ENCODE results near the gene ADGRD1.
"Not testable (repeated sequence)": the region's sequence is repeated elsewhere in the genome, so short reads cannot be mapped to it uniquely, and the experiment has no call there.

The ADGRD1 gene

DNA sequence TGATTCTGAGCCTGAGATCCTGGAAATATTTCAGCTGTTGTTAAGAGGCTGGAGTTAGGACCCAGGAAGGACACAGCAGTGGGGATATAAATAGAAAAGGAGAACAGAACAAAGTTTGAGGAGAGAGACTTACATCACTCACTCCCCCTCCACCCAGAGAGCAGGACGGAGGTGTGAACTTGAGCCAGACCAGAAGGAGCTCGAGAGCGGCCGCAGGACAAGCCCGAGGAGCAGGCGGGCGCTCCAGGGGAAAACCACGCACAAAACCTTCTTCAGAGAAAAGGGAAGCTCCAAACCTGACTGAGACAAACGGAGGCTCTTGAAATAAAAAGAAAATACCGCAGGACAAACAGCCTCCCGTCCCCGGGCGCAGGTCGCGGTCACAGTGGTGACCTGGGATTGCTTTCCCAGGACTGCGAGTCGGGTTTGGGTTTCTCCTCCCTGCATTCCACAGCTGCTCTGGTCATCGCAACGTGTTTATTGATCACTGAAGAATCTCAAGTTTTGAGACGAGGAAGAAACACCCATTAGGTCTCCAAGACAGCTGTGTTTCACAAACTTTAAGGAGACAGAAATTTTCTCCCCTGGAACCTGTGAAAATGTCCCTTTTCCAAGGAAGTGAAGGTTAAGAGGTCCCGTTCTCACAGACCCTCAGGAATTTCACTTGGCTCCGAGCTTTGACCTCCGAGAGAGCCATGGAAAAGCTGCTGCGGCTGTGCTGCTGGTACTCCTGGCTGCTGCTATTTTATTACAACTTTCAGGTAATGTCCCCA is at the start of gene ADGRD1:
TSS of gene ADGRD1 (plus strand) at position 137 of the 773 bp plus-strand sequence. CDS start at position 696, 559 bp downstream.
- DNase-seq: peak; percentile 49

DNA sequence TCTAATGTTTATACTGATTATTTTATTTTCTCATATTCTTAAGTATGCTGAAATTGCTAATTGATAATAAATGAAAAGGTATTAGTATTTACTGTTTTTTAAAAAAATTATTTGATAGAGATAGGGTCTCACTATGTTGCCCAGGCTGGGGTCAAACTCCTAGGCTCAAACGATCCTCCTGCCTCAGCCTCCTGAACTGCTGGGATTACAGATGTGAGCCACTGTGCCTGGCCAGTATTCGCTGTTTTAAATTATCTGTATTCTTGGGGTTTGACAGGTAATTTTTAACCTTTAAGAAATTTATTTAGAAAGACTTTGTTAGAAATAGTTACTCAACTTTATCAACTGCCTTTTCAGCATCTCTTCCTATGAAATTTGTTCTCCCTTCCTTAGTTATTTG is 49.6 kb upstream of the ADGRD1 start:
- no peak for DNase-seq

DNA sequence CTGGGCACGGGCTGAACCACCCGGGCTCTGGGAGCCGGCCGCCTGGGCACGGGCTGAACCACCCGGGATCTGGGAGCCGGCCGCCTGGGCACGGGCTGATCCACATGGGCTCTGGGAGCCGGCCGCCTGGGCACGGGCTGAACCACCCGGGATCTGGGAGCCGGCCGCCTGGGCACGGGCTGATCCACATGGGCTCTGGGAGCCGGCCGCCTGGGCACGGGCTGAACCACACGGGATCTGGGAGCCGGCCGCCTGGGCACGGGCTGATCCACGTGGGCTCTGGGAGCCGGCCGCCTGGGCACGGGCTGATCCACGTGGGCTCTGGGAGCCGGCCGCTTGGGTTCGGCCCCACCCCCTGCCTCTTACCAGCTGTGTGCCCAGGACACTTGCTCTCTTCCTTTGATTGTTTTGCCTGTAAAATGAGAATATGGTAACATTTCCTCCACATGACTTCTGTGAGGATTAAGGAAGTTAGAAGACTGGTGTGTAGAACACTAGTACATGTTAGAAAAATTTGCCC is 48.7 kb upstream of the ADGRD1 start:
- DNase-seq: not testable (repeated sequence)

DNA sequence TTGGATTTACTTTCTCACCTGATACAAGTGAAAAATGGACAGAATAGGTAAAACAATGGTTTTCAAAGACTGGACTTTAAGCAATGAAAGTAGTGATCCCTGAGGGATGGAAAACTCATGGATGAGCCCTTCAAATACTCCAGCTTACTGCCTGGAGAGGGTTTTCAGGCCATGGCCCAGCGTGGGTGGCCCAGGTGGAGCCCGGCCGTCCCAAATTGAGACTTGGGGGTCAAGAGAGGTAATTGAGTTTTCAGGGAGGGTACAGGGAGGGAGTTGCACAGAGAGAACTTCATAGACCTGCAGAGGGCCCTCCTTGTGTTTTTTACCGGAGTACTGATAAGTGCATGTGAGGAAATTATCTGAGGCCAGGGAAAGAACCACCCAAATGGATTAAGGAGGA is 44.6 kb upstream of the ADGRD1 start:
- no peak for DNase-seq

DNA sequence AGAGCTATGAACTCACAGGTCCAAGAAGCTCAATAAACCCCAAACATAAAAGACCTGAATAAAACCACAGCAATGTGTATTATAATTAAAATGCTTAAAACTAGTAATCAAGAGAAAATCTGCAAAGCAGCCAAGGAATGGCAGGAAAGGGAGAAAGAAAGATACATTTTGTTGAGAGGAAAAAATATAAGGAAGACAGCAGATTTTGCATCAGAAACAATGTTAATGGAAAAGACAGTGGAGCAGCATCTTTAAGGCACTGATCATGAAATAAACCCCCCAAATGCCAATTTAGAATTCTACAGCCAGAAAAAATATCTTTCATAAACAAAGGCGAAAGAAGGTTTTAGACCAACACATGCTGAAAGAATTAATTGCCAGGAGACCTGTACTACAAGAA is 42.5 kb upstream of the ADGRD1 start:
- no peak for DNase-seq

DNA sequence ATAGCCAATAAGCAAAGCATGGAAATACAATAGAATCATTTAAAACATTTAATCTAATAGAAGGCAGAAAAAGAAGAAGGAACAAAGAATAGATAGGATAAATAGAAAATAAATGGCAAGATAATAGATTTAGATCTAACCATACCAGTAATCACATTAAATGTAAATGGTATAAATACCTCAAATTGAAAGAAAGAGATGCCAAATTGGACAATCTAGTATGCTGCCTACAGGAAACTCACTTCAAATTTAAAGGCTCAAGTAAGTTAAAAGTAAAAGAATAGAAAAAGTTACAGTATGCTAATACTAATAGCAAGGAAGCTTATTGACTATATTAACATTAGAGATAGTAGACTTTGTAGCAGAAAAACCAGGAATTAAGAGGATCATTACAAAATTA is 41.8 kb upstream of the ADGRD1 start:
- no peak for DNase-seq

DNA sequence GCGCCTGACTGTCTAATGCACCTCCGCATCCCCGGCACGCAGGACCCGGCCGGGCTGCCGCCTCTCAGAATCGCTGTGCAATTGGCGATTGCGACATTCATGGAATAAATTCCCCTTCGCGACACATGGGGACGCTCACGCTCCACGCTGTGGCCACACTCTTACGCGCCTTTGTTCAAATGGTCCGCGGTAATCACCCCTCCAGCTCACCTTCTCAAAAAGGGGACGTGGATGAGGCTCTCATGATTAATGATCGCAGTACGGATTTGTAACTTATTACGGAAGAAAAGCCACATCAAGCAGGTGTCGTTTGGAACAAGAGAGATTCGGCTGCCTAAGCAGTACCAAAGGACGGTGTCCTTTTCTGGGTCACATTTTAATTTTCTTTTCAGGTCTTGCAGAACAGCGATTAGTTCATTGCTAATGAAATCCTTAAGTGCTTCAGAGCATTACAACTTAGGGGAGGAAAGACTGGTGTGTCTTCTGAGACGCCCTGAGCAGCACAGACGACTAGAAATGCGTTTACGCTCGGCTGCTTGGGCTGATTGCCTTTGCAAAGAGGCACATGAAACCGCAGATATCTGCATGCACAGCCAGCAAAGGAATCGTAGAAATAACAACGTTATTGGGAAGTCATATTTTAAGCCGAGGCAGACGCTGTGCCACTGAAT is 37.3 kb upstream of the ADGRD1 start:
- peak; percentile 63 for DNase-seq

DNA sequence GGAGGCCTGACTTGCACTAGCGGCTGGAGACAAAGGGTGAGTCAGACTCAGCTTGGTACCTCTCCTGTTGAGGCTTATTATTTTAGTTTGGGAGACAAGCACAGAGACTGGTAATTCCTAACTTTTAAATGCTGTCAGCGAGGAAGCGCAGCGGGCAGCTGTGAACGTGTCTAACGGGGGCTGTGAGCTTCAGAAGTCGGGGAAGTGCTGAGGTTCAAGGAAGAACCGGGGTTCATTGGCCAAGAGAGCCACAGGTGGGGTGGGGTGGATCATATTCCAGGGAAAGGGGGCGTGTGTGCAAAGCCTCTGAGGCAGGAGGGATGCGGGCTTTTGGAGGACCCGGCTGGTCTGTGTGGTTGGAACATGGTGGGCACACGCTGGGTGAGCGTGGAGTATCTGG is 36.1 kb upstream of the ADGRD1 start:
- DNase-seq: no peak

DNA sequence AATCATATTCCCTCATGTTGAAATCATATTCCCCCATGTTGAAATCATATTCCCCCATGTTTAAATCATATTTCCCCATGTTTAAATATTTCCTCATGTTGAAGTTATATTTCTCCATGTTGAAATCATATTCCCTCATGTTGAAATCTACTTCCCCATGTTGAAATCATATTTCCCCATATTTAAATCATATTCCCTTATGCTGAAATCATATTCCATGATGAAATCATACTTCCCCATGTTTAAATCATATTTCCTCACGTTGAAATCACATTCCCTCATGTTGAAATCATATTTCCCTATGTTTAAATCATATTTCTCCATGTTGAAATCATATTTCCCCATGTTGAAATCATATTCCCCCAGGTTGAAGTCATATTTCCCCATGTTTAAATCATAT is 34.6 kb upstream of the ADGRD1 start:
- peak; percentile 58 for DNase-seq

DNA sequence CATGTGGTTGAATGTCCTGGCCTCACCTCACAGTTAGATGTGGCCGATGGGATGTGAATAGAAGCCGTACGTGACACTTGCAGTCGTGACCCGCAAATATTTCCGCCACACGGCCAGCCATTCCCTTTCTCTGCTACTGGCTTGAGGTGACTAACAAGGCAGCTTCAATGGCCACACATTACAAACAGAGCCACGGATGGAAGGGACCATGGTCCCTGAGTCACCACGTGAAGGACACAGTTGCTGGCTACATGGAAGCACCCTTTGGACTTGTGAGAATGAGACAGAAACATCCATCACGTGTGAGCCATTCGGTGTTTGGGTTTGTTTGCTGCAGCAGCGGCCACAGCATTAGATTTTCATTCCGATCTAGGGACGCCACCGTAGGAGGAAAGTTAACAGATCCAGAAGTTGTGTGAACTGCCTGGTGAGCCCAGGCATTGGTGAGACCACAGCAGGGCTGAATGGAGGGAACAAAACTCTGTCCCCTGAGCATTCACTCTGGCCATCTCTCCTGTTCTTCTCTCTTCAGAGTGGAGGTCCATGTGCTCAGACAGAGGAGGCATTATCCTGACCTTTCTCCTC is 33.5 kb upstream of the ADGRD1 start:
- DNase-seq: no peak

DNA sequence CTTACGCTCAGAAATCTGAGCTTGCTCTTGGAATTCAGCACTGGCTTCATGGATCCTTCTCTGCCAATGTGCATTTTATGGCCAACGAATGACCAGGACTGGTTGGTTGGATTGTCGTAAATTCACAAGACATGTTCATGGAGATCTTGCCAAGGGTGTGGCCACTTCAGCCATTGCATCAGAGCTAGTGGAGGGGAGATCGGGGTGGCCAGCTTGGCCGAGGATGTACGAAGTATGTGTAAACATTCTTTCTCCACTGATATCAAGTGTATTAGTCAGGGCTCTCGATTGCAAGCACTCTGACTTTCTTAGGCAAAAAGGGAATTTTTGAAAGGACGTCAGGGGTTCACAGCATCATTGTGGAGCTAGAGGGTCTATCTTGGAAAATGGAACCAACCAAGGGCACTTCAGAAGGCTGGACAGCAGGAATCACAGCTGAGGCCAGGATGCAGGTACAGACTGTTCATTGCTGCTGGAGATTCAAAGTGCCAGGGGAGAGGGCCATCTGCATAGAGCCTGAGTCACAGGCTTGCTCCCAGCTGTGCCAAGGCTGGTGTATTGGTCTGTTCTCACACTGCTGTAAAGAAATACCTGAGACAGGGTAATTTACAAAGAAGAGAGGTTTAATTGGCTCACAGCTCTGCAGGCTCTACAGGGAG is 32.9 kb upstream of the ADGRD1 start:
- DNase-seq: no peak

DNA sequence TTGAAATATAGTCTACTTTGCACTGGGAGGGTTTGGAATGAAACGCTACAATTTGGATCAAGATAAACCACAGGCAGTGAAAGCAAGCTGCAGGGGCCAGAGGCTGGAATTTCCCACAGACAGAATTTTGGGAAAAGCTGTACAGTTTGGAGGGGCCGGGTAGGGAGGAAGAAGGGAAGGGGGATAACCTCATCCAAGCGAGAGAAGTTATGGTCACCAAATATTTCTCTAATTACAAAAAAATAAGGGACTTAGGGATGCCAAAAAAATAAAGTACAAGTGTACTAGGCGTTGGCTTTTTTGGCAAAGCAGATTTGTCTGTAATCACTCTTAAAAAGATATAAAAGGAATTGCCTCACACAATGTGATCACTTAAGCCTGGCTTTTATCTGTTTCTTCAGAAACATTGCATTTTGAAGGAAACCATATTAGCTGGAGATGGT is 31.2 kb upstream of the ADGRD1 start:
- no peak for DNase-seq

DNA sequence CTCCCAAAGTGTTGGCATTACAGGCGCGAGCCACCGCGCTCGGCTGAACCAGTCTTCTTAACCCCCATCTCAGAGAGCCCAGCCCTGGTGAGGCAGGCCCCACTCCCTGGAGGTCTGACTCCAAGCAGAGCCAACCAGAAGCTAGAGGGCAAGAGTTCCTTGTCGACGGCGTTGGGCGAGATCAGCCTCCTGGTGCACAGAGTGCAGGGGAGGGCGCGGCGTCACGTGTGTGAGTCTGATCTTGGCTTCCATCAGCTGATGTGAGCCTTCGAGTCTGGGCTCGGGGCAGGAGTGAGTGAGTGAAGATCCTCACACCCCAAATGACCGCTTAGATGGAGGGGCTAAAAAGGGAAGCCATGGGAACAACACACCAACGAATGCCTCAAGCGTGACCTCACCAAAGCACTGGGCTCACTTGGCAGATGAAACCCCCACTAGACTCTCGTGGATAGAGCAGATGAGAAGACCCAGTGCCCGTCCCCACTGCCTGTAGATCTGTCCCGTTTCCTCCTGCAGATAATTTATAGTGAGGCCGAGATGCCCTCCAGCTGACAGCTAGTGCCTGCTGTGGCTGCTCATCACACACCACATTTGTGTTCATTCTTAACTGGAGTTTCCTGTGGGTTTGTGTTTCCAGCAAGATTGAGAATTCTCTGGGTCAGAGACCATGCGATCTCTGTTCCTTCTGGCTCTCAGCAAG is 28.6 kb upstream of the ADGRD1 start:
- no peak for DNase-seq

DNA sequence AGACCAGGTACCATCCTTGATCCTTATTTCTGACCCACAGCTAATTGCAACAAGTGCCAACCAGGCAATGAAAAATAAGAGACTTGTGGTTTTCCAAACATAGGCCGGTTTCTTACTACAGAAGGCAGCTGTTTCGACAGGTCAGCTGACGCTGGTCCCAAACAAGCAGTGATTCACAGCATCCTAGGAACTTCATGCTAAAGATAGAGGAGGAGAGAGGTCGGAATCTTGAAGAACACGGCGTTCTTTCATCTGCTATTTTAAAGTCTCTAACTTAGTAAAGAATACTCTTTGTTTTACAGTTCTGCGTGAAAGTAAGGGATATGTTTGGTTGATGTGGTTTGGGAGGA is 28.1 kb upstream of the ADGRD1 start:
- no peak for DNase-seq

DNA sequence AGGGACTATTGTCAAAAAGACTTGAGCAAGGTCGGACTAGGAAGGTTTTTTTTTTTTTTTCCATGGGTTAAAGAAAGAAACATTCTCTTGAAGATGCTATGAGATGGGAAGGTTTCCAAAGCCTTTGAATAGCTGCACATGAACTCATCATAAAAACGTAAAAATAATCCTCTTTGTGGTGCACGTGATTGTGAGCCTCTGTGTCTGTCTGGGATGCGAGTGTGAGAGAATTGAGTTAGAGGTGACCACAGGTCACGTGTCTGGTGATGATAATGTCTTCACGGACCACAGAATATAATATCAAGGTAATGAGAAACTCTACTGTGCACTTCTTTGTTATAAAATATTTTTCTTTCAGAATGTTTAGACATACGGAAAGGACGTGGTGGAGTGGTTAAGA is 24.3 kb upstream of the ADGRD1 start:
- no peak for DNase-seq

DNA sequence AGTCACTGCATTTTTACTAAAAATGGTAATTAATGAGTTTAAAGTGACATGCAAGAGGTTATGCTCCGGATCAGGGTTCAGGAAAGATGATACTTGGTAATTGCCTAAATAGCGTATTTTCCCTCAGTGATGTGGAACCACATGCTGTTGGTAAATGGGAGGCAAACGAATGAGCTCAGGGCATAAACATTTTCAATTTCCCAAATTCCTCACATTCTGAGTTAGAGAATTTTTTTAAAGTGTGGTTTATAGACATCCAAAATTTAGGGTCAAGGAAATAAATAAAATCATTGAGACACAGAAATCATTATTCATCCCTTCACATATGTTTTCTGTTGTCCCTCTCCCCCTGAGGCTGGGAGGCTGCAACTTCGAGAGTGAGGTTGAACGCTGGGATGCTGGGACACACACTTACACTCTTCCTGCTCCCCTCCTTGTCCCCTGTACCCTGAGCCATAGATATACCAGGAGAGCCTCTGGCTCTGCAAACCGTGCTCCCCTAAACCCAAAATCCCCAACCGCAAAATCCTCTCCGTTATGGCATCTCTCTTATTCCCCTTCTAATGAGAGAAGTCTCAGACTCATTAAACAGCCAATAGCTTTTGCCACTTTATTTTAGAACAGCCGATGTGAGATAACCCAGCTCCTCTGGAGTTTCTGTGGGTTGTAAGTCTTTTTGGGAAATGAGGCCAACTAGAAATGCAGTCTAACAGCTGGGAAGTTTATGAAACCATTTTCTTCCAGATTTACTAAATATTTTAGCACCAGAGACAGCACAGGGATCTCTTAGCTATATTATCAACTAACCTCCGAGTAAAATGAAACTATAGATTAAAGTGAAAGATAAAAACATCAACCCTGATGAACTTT is 21.4 kb upstream of the ADGRD1 start:
- no peak for DNase-seq

DNA sequence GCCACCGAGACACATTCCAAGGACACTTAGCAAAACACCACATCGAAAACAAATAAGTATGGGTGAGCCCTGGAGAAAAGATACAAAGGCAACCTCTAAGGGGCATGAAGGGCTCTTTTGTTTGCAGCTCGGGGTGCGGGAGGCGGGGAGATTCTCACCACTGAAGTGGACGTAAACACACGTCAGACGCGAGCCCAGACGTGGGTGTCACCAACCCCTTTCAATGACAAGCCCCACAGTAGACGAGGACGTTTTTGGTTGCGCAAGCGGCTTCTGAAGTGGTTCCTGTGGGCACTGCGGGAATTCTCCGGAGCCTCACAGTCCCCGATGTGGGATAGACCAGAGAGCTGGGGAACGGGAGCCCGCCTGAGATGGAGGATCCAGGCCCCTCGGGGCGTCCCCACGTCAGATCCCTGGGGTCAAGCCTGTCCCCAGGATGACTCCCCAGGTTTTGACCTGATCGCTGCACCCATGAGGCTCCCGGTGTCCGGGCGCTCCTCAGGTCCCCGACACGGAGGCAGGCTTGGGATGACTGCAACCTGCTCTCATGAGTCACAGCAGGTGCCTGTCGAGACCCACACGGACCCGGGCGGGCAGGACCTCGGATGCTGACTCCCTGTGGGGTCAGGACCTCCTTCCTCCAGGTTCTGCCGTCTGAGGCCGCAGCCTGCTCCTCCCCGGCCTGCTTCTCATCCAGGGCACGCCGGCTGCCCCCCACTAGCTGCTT is 20.3 kb upstream of the ADGRD1 start:
- DNase-seq: no peak

DNA sequence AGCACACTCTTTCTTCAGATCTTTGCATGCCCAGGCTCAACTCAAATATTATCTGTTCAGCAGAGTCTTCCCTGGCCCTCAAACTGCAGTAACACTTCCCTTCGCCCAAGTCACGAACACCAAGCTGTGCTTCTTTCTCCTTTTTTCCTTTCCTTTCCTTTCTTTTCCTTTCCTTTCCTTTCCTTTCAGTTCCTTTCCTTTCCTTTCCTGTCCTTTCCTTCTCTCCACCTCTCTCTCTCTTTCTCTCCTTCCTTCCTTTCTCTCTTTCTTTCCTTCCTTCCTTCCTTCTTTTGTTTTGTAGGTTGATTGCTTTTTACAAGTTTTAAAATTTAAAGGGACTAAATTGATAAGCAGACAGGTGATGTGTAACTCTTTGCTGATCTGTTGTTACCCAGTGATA is 19.0 kb upstream of the ADGRD1 start:
- DNase-seq: no peak

DNA sequence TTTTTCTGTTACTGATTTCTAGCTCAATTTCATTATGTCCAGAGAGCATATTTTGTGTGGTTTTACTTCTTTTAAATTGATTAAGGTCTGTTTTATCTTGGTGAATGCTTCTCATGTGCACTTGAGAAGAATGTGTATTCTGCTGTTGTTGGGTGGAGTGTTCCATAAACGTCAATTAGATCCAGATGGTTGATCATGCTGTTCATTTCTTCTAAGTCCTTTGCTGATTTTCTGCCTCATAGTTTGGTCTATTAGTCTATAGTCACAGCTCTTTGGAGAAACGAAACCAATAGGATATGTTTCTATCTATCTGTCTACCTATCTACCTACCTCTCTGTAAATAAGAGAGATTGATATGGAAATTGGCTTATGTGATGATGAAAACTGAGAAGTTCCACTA is 17.1 kb upstream of the ADGRD1 start:
- no peak for DNase-seq

DNA sequence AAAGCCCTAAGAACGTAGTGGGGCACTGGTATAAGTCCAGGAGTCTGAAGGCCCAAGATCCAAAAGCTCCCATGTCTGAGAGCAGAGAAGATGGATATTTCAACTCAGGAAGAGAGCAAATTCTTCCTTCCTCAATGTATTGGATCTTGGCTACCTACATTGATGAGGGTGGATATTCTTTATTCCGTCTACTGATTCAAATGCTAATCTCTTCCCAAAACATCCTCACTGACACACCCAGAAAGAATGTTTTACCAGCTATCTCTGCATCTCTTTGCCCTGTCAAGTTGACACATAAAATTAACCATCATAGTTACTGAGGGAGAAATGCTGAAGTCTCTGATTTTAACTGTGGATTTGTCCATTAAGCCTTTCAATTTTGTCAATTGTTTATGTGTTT is 16.6 kb upstream of the ADGRD1 start:
- no peak for DNase-seq

DNA sequence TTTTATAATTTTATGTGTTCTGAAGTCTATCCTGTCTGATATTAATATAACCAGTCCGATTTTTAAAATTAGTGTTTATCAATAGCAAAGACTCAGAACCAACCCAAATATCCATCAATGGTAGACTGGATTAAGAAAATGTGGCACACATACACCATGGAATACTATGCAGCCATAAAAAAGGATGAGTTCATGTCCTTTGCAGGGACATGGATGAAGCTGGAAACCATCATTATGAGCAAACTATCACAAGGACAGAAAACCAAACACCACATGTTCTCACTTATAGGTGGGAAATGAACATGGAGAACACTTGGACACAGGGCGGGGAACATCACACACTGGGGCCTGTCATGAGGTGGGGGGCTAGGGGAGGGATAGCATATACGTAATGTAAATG is 16.2 kb upstream of the ADGRD1 start:
- not testable (repeated sequence) for DNase-seq

Data from inflammatory macrophage treated with lipopolysaccharide for 4 hours (primary cell).